ENCODE data around the gene STK40. TPM values are rescaled to one million over a fixed set of nuclear protein-coding genes. Genes with fewer than 3 reads are reported as not detected.
A peak's percentile ranks its signal among the peaks of the same experiment; 100 is the strongest.

STK40 gene
- 49.6 TPM for total RNA-seq (2021; ENCODE audit: unreplicated experiment)
- 50.8 TPM for polyA plus RNA-seq (2012; ENCODE audit: insufficient read length)
- Bru-seq, nascent RNA = percentile 78 among the genes with signal in this experiment
- BruChase-seq, experiment 1, labeled RNA remaining after a 2-hour chase = percentile 84 among the genes with signal in this experiment
- percentile 84 among the genes with signal in this experiment for BruChase-seq, experiment 2, labeled RNA remaining after a 6-hour chase
- long read RNA-seq, transcript STK40-204 (11 exons, 3,621 nt) = major isoform, 10 of 49 reads
- long read RNA-seq, partial matches to known transcripts = 8 of 49 reads
- long read RNA-seq, other reads (novel, unspliced or antisense) = 31 of 49 reads

GRCh38 chr1:36385410-36386264, at the start of gene STK40:
TSS of gene STK40 (minus strand) at chr1:36385924. CDS start at chr1:36361332, 24,592 bp downstream.
- peak; percentile 95 for DNase-seq (ENCODE audit: low read depth, low spot score)
- CTCF ChIA-PET = interaction anchor here (0.9 kb wide), 1 partner anchor 43 kb away, joined by 3 read pairs; no protein-coding TSS in a partner anchor
- Histone ChIP-seq H3K27ac (ENCODE audit: low read length) (peak within 1 kb of the TSS; percentile 99), H3K4me1 (ENCODE audit: control insufficient read depth, insufficient read depth, low read length) (peaks cover 33% of the 10 kb centered on the region), H3K9me3 (ENCODE audit: control insufficient read depth, insufficient read depth, low read depth, low read length) (no peaks in the 10 kb centered on the region), H3K36me3 (ENCODE audit: control insufficient read depth, insufficient read depth, low read length) (no peaks in the 10 kb centered on the region; the same call in 1 of the 2 replicates), H3K27me3 (ENCODE audit: control insufficient read depth, insufficient read depth, low read length) (no peaks in the 10 kb centered on the region), H3K4me3 (ENCODE audit: low read depth in 2 of 2, low read length in 2 of 2) (peak within 1 kb of the TSS; percentile 90 to 94)
- ATAC-seq = peak; percentile 95
- in situ Hi-C loops (cut with HindIII; ENCODE audit: low pct_unique_long_range_greater_than_20kb, low sequenced_read_pairs) (no loop called here), intact Hi-C loops (cut with micrococcal nuclease; ENCODE audit: unreplicated experiment) (loop anchor here (5.0 kb wide), 1 partner anchor 37 kb away; no protein-coding TSS in a partner anchor)
- POLR2A ChIA-PET = interaction anchor here (0.6 kb wide), 1 partner anchor 1189 kb away, joined by 4 read pairs; no protein-coding TSS in a partner anchor
- TF ChIP-seq CTCF (IDR thresholded peaks at IDR 0.05) = no peak
- peak; percentile 22; the same call in 1 of the 2 replicates for TF ChIP-seq TCF7L2 (IDR thresholded peaks at IDR 0.05; ENCODE audit: low read depth, low read length)
- BruUV-seq (replicated peaks) = no TSS peak

- in situ Hi-C loops (cut with HindIII; ENCODE audit: low pct_unique_long_range_greater_than_20kb, low sequenced_read_pairs) (no loop called here), intact Hi-C loops (cut with micrococcal nuclease; ENCODE audit: unreplicated experiment) (no loop called here)
- no peak for TF ChIP-seq SIN3A (IDR thresholded peaks at IDR 0.05; ENCODE audit: borderline replicate concordance, insufficient read depth, low read depth, low read length)
- no peak for TF ChIP-seq POLR2AphosphoS5 (IDR thresholded peaks at IDR 0.05; ENCODE audit: low read depth, low read length)
- no peak for TF ChIP-seq TCF7L2 (IDR thresholded peaks at IDR 0.05; ENCODE audit: low read depth, low read length)
- TF ChIP-seq REST (IDR thresholded peaks at IDR 0.05; ENCODE audit: insufficient read depth in 1 of 2, low read depth in 2 of 2, low read length in 1 of 2) = no peak
- TF ChIP-seq CTCF (IDR thresholded peaks at IDR 0.05) = no peak
- Histone ChIP-seq H3K27ac (ENCODE audit: low read length) (no peak overlapping the region), H3K27me3 (ENCODE audit: control insufficient read depth, insufficient read depth, low read length) (no peaks in the 10 kb centered on the region), H3K36me3 (ENCODE audit: control insufficient read depth, insufficient read depth, low read length) (no peaks in the 10 kb centered on the region), H3K9me3 (ENCODE audit: control insufficient read depth, insufficient read depth, low read depth, low read length) (no peaks in the 10 kb centered on the region), H3K4me3 (ENCODE audit: low read depth in 2 of 2, low read length in 2 of 2) (no peak overlapping the region), H3K4me1 (ENCODE audit: control insufficient read depth, insufficient read depth, low read length) (no peaks in the 10 kb centered on the region)
- ChIA-PET CTCF (no interaction called here), POLR2A (no interaction called here)
- no TSS peak for BruUV-seq (replicated peaks)
- no peak for DNase-seq (ENCODE audit: low read depth, low spot score)
- ATAC-seq = no peak
These were observed 47.4 kb upstream of the STK40 start for GRCh38 chr1:36433102-36433501.

Measured in Panc1 (cell line).